ENCODE data around the gene BOLA3.

Gene BOLA3

GRCh38 chr2:74094291-74094690 is 53.4 kb downstream of the BOLA3 start:
- Histone ChIP-seq H3K27ac (ENCODE audit: extremely low read depth, low read depth, low read length) (no peak overlapping the region), H3K9me3 (ENCODE audit: control insufficient read depth, insufficient read depth, low read depth, low read length) (no peaks in the 10 kb centered on the region), H3K36me3 (ENCODE audit: control insufficient read depth in 2 of 2, insufficient read depth in 1 of 2, low read length in 2 of 2) (peaks cover 0 to 68% of the 10 kb centered on the region in 2 experiments; a peak in 2 of 3 replicates), H3K4me1 (ENCODE audit: control insufficient read depth, insufficient read depth, low read length) (no peaks in the 10 kb centered on the region), H3K4me3 (ENCODE audit: low read depth, low read length) (no peak overlapping the region)
- CTCF ChIA-PET: interaction anchor here (0.6 kb wide), 2 partner anchors 19 to 53 kb away, joined by 4 read pairs; no protein-coding TSS in a partner anchor
- no peak for TF ChIP-seq SALL2 (tag by site-specific recombination; IDR thresholded peaks at IDR 0.05; ENCODE audit: borderline replicate concordance)
- TF ChIP-seq ZIC2 (tag by site-specific recombination; IDR thresholded peaks at IDR 0.05): peak; percentile 53
- TF ChIP-seq HIC1 (tag by site-specific recombination; IDR thresholded peaks at IDR 0.05): no peak
- no peak for TF ChIP-seq ZNF214 (tag by site-specific recombination; IDR thresholded peaks at IDR 0.05; ENCODE audit: borderline replicate concordance)
- TF ChIP-seq ZNF510 (tag by site-specific recombination; IDR thresholded peaks at IDR 0.05; ENCODE audit: insufficient replicate concordance): no peak
- TF ChIP-seq ZNF23 (tag by site-specific recombination; IDR thresholded peaks at IDR 0.05; ENCODE audit: borderline replicate concordance): no peak
- no peak for TF ChIP-seq ZNF571 (tag by site-specific recombination; IDR thresholded peaks at IDR 0.05)
- POLR2A ChIA-PET: no interaction called here

DNA sequence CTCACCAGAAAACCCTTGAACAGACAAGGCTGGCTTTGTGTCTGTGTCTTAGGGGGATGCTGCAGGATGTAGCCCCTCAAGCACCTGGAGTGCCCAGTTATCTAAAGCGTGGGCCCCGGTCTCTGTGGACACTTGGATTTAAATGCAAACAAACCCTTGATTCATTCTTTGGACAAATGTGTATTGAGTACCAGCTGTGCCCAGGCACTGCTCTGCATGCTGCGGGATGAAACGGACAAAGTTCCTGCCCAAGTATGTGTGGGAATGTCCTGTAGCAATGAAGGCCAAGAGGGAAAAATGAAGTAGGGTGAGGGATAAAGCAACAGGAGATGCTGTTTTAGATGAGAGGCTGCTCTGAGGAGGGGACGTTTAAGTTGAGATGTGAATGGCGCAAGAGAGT is 53.9 kb downstream of the BOLA3 start:
- Histone ChIP-seq H3K9me3 (ENCODE audit: control insufficient read depth, insufficient read depth, low read depth, low read length) (no peaks in the 10 kb centered on the region), H3K4me3 (ENCODE audit: low read depth, low read length) (no peak overlapping the region), H3K4me1 (ENCODE audit: control insufficient read depth, insufficient read depth, low read length) (no peaks in the 10 kb centered on the region), H3K36me3 (ENCODE audit: control insufficient read depth in 2 of 2, insufficient read depth in 1 of 2, low read length in 2 of 2) (peaks cover 0 to 67% of the 10 kb centered on the region in 2 experiments; a peak in 2 of 3 replicates), H3K27ac (ENCODE audit: extremely low read depth, low read depth, low read length) (no peak overlapping the region)
- ChIA-PET POLR2A (no interaction called here), CTCF (no interaction called here)
- no peak for TF ChIP-seq ZNF449 (tag by site-specific recombination; IDR thresholded peaks at IDR 0.05)
- TF ChIP-seq, protein P1, sequence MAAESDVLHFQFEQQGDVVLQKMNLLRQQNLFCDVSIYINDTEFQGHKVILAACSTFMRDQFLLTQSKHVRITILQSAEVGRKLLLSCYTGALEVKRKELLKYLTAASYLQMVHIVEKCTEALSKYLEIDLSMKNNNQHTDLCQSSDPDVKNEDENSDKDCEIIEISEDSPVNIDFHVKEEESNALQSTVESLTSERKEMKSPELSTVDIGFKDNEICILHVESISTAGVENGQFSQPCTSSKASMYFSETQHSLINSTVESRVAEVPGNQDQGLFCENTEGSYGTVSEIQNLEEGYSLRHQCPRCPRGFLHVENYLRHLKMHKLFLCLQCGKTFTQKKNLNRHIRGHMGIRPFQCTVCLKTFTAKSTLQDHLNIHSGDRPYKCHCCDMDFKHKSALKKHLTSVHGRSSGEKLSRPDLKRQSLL (tag by site-specific recombination; IDR thresholded peaks at IDR 0.05): no peak
- no peak for TF ChIP-seq OVOL3 (tag by site-specific recombination; IDR thresholded peaks at IDR 0.05)
- TF ChIP-seq ZBTB8A (tag by site-specific recombination; IDR thresholded peaks at IDR 0.05): no peak
- TF ChIP-seq ZFP41 (tag by site-specific recombination; IDR thresholded peaks at IDR 0.05; ENCODE audit: borderline replicate concordance): no peak
- no peak for TF ChIP-seq ZNF335 (tag by site-specific recombination; conservative IDR thresholded peaks at IDR 0.05)
- TF ChIP-seq PRDM1 (tag by site-specific recombination; IDR thresholded peaks at IDR 0.05): no peak
- no peak for TF ChIP-seq ZNF629 (tag by site-specific recombination; IDR thresholded peaks at IDR 0.05)
- TF ChIP-seq ZNF266 (tag by site-specific recombination; IDR thresholded peaks at IDR 0.05; ENCODE audit: low read depth): no peak
- no peak for TF ChIP-seq ZNF423 (tag by site-specific recombination; IDR thresholded peaks at IDR 0.05)
- TF ChIP-seq ZNF311 (tag by site-specific recombination; IDR thresholded peaks at IDR 0.05; ENCODE audit: borderline replicate concordance): no peak
- TF ChIP-seq, protein P2, sequence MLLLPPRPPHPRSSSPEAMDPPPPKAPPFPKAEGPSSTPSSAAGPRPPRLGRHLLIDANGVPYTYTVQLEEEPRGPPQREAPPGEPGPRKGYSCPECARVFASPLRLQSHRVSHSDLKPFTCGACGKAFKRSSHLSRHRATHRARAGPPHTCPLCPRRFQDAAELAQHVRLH (tag by site-specific recombination; IDR thresholded peaks at IDR 0.05): no peak
- no peak for TF ChIP-seq HIC1 (tag by site-specific recombination; IDR thresholded peaks at IDR 0.05)
- TF ChIP-seq ZNF571 (tag by site-specific recombination; IDR thresholded peaks at IDR 0.05): no peak
- no peak for TF ChIP-seq ZNF157 (tag by site-specific recombination; IDR thresholded peaks at IDR 0.05)
- TF ChIP-seq ZSCAN5A (tag by site-specific recombination; IDR thresholded peaks at IDR 0.05): no peak
- TF ChIP-seq ZNF785 (tag by site-specific recombination; IDR thresholded peaks at IDR 0.05): no peak
- TF ChIP-seq ZFHX2 (tag by site-specific recombination; conservative IDR thresholded peaks at IDR 0.05): no peak
